ENCODE measurements around the gene ATP2C2. TPM values are rescaled to one million over a fixed set of nuclear protein-coding genes. Genes with fewer than 3 reads are reported as not detected.

ATP2C2 gene
- total and polyA plus RNA-seq, 8 donors = 1.1 to 141 (median 4.2) TPM; not detected in 2

GRCh38 chr16:84513666-84514065 is 145.3 kb downstream of the ATP2C2 start:
- Histone ChIP-seq H3K27ac (peak overlapping the region in 1 of 5 donors; percentile 73), H3K4me3 (no peak overlapping the region), H3K9me3 (no peaks in the 10 kb centered on the region), H3K27me3 (no peaks in the 10 kb centered on the region), H3K36me3 (no peaks in the 10 kb centered on the region), H3K4me1 (peaks cover 0 to 30% (median 10%) of the 10 kb centered on the region in 4 donors)
- intact Hi-C loops (cut with DNase I; ENCODE audit: low total_unique reads) = loop anchor here (5.0 kb wide), 1 partner anchor 209 kb away; no protein-coding TSS in a partner anchor
- 70 to 97% (median 78%) methylated on average over 9 to 11 of the region's 11 CpGs for WGBS, 5 donors
- DNase-seq = no peak
- TF ChIP-seq POLR2A (IDR thresholded peaks at IDR 0.05) (no peak), EP300 (IDR thresholded peaks at IDR 0.05) (no peak), POLR2AphosphoS5 (IDR thresholded peaks at IDR 0.05) (no peak), CTCF (IDR thresholded peaks at IDR 0.05) (no peak)

Other genes with a start within 250 kb of the ATP2C2 start
- 100 to 1,000 TPM in 1 of 5 donors, 10 to 100 TPM in 3, 1 to 10 TPM in 1; 7.2 to 374 (median 16.5) TPM for gene HSDL1, start 223.4 kb upstream of the ATP2C2 start, total RNA-seq
- 1 to 10 TPM; 7.5 to 7.9 (median 7.8) TPM for gene HSDL1, start 223.4 kb upstream of the ATP2C2 start, polyA plus RNA-seq
- gene DNAAF1, start 223.2 kb upstream of the ATP2C2 start, total RNA-seq = 10 to 100 TPM in 1 of 5 donors, 1 to 10 TPM in 1, under 1 TPM in 1, not detected in 2; 0.37 to 11.4 (median 6.2) TPM
- 1 to 10 TPM in 2 of 3 donors, not detected in 1; 1.2 to 1.4 TPM for gene DNAAF1, start 223.2 kb upstream of the ATP2C2 start, polyA plus RNA-seq
- gene TAF1C, start 181.5 kb upstream of the ATP2C2 start, total RNA-seq = 100 to 1,000 TPM in 2 of 5 donors, 10 to 100 TPM in 3; 18.9 to 377 (median 40.3) TPM
- 10 to 100 TPM; 15.3 to 42.0 (median 22.7) TPM for gene TAF1C, start 181.5 kb upstream of the ATP2C2 start, polyA plus RNA-seq
- under 1 TPM in 1 of 5 donors, not detected in 4; 0.18 TPM for gene ADAD2, start 177.4 kb upstream of the ATP2C2 start, total RNA-seq
- 1 to 10 TPM in 2 of 3 donors, under 1 TPM in 1; 0.76 to 4.3 (median 4.2) TPM for gene ADAD2, start 177.4 kb upstream of the ATP2C2 start, polyA plus RNA-seq
- gene KCNG4, start 128.5 kb upstream of the ATP2C2 start, total RNA-seq = not detected
- not detected for gene KCNG4, start 128.5 kb upstream of the ATP2C2 start, polyA plus RNA-seq
- 10 to 100 TPM in 4 of 5 donors, not detected in 1; 10.7 to 64.3 (median 20.8) TPM for gene WFDC1, start 73.7 kb upstream of the ATP2C2 start, total RNA-seq
- gene WFDC1, start 73.7 kb upstream of the ATP2C2 start, polyA plus RNA-seq = 10 to 100 TPM; 12.9 to 19.4 (median 13.9) TPM
- gene MEAK7, start 136.1 kb downstream of the ATP2C2 start, total RNA-seq = 10 to 100 TPM in 2 of 5 donors, 1 to 10 TPM in 3; 5.8 to 21.1 (median 9.4) TPM
- gene MEAK7, start 136.1 kb downstream of the ATP2C2 start, polyA plus RNA-seq = 1 to 10 TPM; 3.9 to 7.0 (median 6.8) TPM
- 100 to 1,000 TPM in 3 of 5 donors, 10 to 100 TPM in 2; 40.3 to 184 (median 173) TPM for gene COTL1, start 249.5 kb downstream of the ATP2C2 start, total RNA-seq
- 100 to 1,000 TPM in 2 of 3 donors, 10 to 100 TPM in 1; 52.7 to 187 (median 184) TPM for gene COTL1, start 249.5 kb downstream of the ATP2C2 start, polyA plus RNA-seq